WERI-Rb-1 (cell line): ENCODE data around the gene FNBP1.
"Not testable (repeated sequence)": the region's sequence is repeated elsewhere in the genome, so short reads cannot be mapped to it uniquely, and the experiment has no call there.

Source experiments
- DNase-seq: peaks from one replicate; pipeline ENCODE4 v3.0.0-alpha.2; 2020
- H3K27ac ChIP-seq: fragments of 250-450 bp; sonication (Bioruptor Pico); 2 replicates; pipeline ENCODE4 v1.5.1; 2020; ENCODE audit warnings: mild to moderate bottlenecking, moderate library complexity
- H3K27me3 ChIP-seq: fragments of 250-450 bp; sonication (Bioruptor Pico); 2 replicates; pipeline ENCODE4 v1.5.1; 2021; ENCODE audit warnings: mild to moderate bottlenecking, low read depth, moderate library complexity; ENCODE audit not compliant: insufficient read depth, severe bottlenecking
- H3K36me3 ChIP-seq: fragments of 250-450 bp; sonication (Bioruptor Pico); 2 replicates; pipeline ENCODE4 v1.5.1; 2020; ENCODE audit warnings: mild to moderate bottlenecking, moderate library complexity
- H3K4me3 ChIP-seq: 2 replicates; pipeline ENCODE4 v1.5.1; 2011; ENCODE audit warnings: low read depth, mild to moderate bottlenecking, control low read depth, low read length
- H3K9me3 ChIP-seq: fragments of 250-450 bp; sonication (Bioruptor Pico); 2 replicates; pipeline ENCODE4 v1.5.1; 2021; ENCODE audit warnings: mild to moderate bottlenecking, moderate library complexity; ENCODE audit not compliant: severe bottlenecking
- CTCF ChIP-seq: IDR thresholded peaks from 2 replicates; pipeline ENCODE4 v1.5.1; 2011; ENCODE audit warnings: low read depth, mild to moderate bottlenecking, control low read depth, inconsistent platforms, low read length

The FNBP1 gene

DNA sequence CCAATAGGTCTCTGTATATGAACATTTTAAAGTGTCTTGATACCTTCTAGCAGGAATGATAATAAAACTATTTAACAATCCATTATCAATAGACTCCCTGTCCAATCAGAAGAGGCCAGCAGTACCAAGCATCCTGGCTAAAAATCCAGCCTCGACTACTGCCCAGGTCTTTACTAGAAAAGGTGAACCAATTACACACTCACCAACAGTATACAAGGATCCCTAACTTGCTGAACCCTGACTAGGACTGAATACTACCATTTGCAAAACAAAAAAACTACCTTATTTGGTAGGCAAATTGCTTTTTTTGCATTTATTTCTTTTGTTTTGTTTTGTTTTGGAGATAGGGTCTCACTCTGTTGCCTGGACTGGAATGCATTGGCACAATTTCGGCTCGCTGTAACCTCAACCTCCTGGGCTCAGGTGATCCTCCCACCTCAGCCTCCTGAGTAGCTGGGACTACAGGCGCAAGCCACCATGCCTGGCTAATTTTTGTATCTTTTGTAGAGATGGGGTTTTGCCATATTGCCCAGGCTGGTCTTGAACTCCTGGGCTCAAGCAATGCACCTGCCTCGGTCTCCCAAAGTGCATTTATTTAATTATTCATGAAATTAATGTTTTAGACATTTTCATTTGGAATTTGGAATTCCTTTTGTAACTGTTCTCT lies 27.5 kb downstream of the FNBP1 start:
- Histone ChIP-seq H3K36me3 (peaks cover 3% of the 10 kb centered on the region; the same call in 1 of the 2 replicates), H3K27ac (no peak overlapping the region), H3K27me3 (no peaks in the 10 kb centered on the region), H3K9me3 (peaks cover 9% of the 10 kb centered on the region), H3K4me3 (no peak overlapping the region)
- DNase-seq: no peak
- no peak for TF ChIP-seq CTCF

DNA sequence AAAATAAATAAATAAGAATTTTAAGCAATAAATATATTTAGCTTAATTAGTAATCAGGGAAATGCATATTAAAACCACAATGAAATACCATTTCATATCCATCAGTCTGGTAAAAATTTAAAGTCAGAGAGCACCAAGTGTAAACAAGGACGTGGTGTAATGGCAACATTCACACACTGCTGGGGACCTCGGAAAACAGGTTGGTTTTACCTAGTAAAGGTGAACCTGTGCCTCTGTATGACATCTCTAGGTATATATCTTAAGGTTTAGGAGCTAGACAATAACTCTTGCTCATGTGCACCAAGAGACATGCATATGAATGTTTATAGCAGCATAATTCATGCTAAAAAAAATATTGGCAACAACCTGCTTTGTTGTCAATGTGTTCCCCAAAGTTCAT lies 29.7 kb downstream of the FNBP1 start:
- no peak overlapping the region for H3K27ac ChIP-seq

DNA sequence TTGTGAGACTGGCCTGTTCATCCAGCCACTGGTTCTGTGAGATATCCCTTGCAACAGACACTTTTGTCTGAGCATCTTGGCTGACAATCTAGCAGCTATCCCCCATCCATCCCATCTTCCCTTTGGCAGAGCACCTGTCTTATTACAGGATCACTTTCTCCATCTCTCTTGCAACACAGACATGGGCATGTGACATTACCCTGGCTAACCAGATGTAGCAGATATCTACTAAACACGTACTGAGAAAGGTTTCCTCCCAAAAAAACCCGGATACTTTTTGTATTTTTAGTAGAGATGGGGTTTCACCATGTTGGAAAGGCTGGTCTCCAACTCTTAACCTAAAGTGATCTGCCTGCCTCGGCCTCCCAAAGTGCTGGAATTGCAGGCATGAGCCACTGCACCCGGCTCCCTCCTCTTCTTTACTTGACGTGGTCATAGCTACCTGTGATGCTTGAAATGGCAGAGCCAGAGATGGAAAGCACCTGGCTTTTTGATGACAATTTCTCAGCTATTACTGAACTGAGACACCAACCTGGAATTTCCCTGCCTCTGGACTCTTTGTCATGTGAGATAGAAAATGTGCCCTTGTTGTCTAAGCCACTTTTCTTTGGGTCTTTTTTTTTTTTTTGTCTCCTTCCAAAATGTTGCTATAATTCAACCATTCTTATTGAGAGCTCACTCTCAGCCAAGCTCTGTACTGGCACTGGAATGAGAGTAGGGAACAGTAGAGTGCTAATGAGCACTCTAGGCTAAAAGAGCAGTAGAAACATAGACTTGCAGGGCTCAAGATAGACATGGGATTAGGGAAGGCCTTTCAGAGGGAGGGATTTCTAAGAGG lies 32.6 kb downstream of the FNBP1 start:
- no peaks in the 10 kb centered on the region for H3K27me3 ChIP-seq
- TF ChIP-seq CTCF: no peak
- no peak for DNase-seq
- H3K27ac ChIP-seq: no peak overlapping the region
- peaks cover 6% of the 10 kb centered on the region for H3K9me3 ChIP-seq
- no peaks in the 10 kb centered on the region for H3K36me3 ChIP-seq
- H3K4me3 ChIP-seq: no peak overlapping the region

More for the DNA sequence above, 29.7 kb downstream of the FNBP1 start:
- H3K27me3 ChIP-seq: no peaks in the 10 kb centered on the region
- no peak overlapping the region for H3K4me3 ChIP-seq
- DNase-seq: no peak
- TF ChIP-seq CTCF: no peak
- H3K36me3 ChIP-seq: peaks cover 3% of the 10 kb centered on the region; the same call in 1 of the 2 replicates
- H3K9me3 ChIP-seq: peaks cover 9% of the 10 kb centered on the region

- not testable (repeated sequence) for H3K4me3 ChIP-seq, H3K36me3 ChIP-seq, H3K27me3 ChIP-seq, DNase-seq, H3K27ac ChIP-seq, H3K9me3 ChIP-seq
These were observed 33.4 kb downstream of the FNBP1 start for GRCh38 chr9:130009546-130009945.

DNA sequence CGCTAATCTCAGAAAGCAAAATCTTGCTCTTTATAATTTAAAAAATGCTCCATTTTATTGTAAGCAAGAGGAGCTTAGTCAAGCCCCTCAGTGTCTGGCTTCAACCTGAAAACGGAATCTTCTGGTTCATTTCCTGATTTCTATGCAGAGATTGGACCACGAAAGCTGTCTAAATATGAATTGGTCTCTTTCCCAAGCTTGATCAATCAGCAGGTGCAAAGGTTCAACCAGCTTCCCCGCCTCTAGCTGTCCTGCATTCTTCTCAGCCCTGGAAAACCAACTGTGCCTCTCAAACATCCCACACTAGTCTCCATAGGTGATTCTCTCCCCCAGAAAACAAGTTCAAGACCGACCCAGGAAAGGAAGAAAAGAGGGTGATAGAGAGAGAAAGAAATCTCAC lies 34.5 kb downstream of the FNBP1 start:
- no peaks in the 10 kb centered on the region for H3K27me3 ChIP-seq
- H3K36me3 ChIP-seq: no peaks in the 10 kb centered on the region
- H3K4me3 ChIP-seq: no peak overlapping the region
- no peak for TF ChIP-seq CTCF
- DNase-seq: no peak
- H3K9me3 ChIP-seq: peaks cover 6% of the 10 kb centered on the region
- no peak overlapping the region for H3K27ac ChIP-seq

DNA sequence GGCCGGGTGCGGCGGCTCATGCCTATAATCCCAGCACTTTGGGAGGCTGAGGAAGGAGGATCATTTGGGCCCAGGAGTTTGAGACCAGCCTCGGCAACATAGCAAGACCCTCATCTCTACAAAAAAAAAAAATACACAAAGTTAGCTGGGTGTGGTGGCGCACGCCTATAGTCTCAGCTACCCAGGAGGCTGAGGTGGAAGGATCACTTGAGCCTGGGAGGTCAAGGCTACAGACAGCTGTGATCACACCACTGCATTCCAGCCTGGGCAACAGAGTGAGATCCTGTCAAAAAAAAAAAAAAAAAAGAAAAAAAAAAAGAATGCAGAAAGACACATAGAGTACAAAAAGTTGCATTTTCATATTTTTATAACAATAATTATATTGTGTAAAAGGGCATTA lies 36.0 kb downstream of the FNBP1 start:
- H3K27ac ChIP-seq, H3K27me3 ChIP-seq, H3K4me3 ChIP-seq, H3K36me3 ChIP-seq, H3K9me3 ChIP-seq, DNase-seq: not testable (repeated sequence)
